ENCODE measurements around the gene SCMH1.

DNA sequence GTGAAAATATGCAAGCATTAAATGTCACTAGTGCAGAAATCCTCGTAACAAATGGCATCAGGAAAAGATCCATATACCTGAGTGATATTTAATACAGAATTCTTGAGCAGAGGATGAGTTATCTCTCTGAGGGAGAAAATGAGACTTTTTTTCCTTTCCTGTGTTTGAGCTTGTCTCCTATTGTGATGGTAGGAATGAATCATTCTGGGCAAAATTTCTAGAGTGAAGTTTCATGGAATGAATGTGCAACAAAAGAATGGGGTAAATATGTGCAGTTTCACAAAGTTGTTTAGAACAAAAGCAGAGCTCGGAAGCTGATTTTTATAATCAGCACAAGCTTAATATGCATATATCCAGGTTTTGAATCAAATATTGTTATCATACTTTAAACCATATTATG, 258.0 kb downstream of the SCMH1 start:
- TF ChIP-seq, protein P1, sequence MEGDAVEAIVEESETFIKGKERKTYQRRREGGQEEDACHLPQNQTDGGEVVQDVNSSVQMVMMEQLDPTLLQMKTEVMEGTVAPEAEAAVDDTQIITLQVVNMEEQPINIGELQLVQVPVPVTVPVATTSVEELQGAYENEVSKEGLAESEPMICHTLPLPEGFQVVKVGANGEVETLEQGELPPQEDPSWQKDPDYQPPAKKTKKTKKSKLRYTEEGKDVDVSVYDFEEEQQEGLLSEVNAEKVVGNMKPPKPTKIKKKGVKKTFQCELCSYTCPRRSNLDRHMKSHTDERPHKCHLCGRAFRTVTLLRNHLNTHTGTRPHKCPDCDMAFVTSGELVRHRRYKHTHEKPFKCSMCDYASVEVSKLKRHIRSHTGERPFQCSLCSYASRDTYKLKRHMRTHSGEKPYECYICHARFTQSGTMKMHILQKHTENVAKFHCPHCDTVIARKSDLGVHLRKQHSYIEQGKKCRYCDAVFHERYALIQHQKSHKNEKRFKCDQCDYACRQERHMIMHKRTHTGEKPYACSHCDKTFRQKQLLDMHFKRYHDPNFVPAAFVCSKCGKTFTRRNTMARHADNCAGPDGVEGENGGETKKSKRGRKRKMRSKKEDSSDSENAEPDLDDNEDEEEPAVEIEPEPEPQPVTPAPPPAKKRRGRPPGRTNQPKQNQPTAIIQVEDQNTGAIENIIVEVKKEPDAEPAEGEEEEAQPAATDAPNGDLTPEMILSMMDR (IDR thresholded peaks at IDR 0.05; ENCODE audit: insufficient read depth, low read length, poor library complexity, severe bottlenecking) = no peak
- no peak for TF ChIP-seq EZH2phosphoT487 (conservative IDR thresholded peaks at IDR 0.05; ENCODE audit: low read length)
